ENCODE results near the gene GABPB1.
"Not testable (repeated sequence)": the region's sequence is repeated elsewhere in the genome, so short reads cannot be mapped to it uniquely, and the experiment has no call there.

GRCh38 chr15:50391561-50391960 lies 36.6 kb upstream of the GABPB1 start:
- TF ChIP-seq CTCF, POLR2A (IDR thresholded peaks at IDR 0.05): not testable (repeated sequence)
